Measurements from ENCODE around the gene UBA3. TPM values are rescaled to one million over a fixed set of nuclear protein-coding genes. Genes with fewer than 3 reads are reported as not detected.
A peak's percentile ranks its signal among the peaks of the same experiment; 100 is the strongest.

Gene UBA3
- total and polyA plus RNA-seq, 2 of the 13 experiments (the other 11 are each of a cell fraction or from before 2014, with no cell fraction given): 40.7 to 49.0 TPM

GRCh38 chr3:69013253-69014021 lies 66.7 kb downstream of the UBA3 start, which contains the start of gene EOGT (continued):
- TF ChIP-seq ZNF574 (CRISPR knock-in tag; IDR thresholded peaks at IDR 0.05) (peak; percentile 83), SOX6 (IDR thresholded peaks at IDR 0.05) (no peak), SOX6 (CRISPR knock-in tag; IDR thresholded peaks at IDR 0.05) (peak; percentile 58), ZMAT5 (CRISPR knock-in tag; IDR thresholded peaks at IDR 0.05; ENCODE audit: borderline replicate concordance, low read depth) (no peak), SKIL (CRISPR knock-in tag; IDR thresholded peaks at IDR 0.05; ENCODE audit: borderline replicate concordance) (no peak; the same call in 1 of the 2 replicates), MATR3 (CRISPR knock-in tag; IDR thresholded peaks at IDR 0.05) (no peak), ZNF224 (CRISPR knock-in tag; IDR thresholded peaks at IDR 0.05) (peak; percentile 27; the same call in 1 of the 2 replicates), HOXA5 (CRISPR knock-in tag; IDR thresholded peaks at IDR 0.05) (peak; percentile 36; the same call in 1 of the 2 replicates), PHB2 (IDR thresholded peaks at IDR 0.05; ENCODE audit: partially characterized antibody) (no peak), NAIF1 (CRISPR knock-in tag; IDR thresholded peaks at IDR 0.05; ENCODE audit: borderline replicate concordance) (peak; percentile 85; the same call in 1 of the 2 replicates), PLRG1 (conservative IDR thresholded peaks at IDR 0.05) (no peak), MED8 (CRISPR knock-in tag; IDR thresholded peaks at IDR 0.05; ENCODE audit: insufficient replicate concordance) (peak; percentile 88), KLF11 (CRISPR knock-in tag; IDR thresholded peaks at IDR 0.05) (no peak), SSRP1 (CRISPR knock-in tag; IDR thresholded peaks at IDR 0.05) (no peak), ZNF530 (CRISPR knock-in tag; IDR thresholded peaks at IDR 0.05; ENCODE audit: low read depth) (0 out of 2 replicates have a peak, but pooled peaks have one; percentile 68), SOX5 (CRISPR knock-in tag; IDR thresholded peaks at IDR 0.05; ENCODE audit: borderline replicate concordance) (no peak), ZNF879 (CRISPR knock-in tag; IDR thresholded peaks at IDR 0.05) (peak; percentile 17; the same call in 1 of the 2 replicates)
- TF ChIP-seq, protein P1, sequence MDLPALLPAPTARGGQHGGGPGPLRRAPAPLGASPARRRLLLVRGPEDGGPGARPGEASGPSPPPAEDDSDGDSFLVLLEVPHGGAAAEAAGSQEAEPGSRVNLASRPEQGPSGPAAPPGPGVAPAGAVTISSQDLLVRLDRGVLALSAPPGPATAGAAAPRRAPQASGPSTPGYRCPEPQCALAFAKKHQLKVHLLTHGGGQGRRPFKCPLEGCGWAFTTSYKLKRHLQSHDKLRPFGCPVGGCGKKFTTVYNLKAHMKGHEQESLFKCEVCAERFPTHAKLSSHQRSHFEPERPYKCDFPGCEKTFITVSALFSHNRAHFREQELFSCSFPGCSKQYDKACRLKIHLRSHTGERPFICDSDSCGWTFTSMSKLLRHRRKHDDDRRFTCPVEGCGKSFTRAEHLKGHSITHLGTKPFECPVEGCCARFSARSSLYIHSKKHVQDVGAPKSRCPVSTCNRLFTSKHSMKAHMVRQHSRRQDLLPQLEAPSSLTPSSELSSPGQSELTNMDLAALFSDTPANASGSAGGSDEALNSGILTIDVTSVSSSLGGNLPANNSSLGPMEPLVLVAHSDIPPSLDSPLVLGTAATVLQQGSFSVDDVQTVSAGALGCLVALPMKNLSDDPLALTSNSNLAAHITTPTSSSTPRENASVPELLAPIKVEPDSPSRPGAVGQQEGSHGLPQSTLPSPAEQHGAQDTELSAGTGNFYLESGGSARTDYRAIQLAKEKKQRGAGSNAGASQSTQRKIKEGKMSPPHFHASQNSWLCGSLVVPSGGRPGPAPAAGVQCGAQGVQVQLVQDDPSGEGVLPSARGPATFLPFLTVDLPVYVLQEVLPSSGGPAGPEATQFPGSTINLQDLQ (CRISPR knock-in tag; IDR thresholded peaks at IDR 0.05): peak; percentile 94
- TF ChIP-seq, protein P2, sequence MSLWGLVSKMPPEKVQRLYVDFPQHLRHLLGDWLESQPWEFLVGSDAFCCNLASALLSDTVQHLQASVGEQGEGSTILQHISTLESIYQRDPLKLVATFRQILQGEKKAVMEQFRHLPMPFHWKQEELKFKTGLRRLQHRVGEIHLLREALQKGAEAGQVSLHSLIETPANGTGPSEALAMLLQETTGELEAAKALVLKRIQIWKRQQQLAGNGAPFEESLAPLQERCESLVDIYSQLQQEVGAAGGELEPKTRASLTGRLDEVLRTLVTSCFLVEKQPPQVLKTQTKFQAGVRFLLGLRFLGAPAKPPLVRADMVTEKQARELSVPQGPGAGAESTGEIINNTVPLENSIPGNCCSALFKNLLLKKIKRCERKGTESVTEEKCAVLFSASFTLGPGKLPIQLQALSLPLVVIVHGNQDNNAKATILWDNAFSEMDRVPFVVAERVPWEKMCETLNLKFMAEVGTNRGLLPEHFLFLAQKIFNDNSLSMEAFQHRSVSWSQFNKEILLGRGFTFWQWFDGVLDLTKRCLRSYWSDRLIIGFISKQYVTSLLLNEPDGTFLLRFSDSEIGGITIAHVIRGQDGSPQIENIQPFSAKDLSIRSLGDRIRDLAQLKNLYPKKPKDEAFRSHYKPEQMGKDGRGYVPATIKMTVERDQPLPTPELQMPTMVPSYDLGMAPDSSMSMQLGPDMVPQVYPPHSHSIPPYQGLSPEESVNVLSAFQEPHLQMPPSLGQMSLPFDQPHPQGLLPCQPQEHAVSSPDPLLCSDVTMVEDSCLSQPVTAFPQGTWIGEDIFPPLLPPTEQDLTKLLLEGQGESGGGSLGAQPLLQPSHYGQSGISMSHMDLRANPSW (CRISPR knock-in tag; IDR thresholded peaks at IDR 0.05; ENCODE audit: borderline replicate concordance): no peak; the same call in 1 of the 2 replicates
